Lower leg skin (tissue), 3 donors: Measurements from ENCODE around the gene ZNF205.

Source experiments
- CTCF ChIP-seq, 3 donors: fragments of 450-650 bp; IDR thresholded peaks; one replicate each; pipeline ENCODE4 v1.5.1; 2016; ENCODE audit warnings: antibody characterized with exemption in 3 of 3, mild to moderate bottlenecking in 3 of 3, moderate library complexity in 2 of 3
- POLR2A ChIP-seq, 2 donors: fragments of 450-650 bp; IDR thresholded peaks; one replicate each; pipeline ENCODE4 v1.6.1; 2016 to 2017; ENCODE audit warnings: antibody characterized with exemption in 2 of 2, mild to moderate bottlenecking in 1 of 2, moderate library complexity in 1 of 2

GRCh38 chr16:3091551-3091950 is 20.8 kb upstream of the ZNF205 start:
- TF ChIP-seq POLR2A (IDR thresholded peaks at IDR 0.05) = no peak
- TF ChIP-seq CTCF (IDR thresholded peaks at IDR 0.05) = no peak
